Upper lobe of left lung (tissue), 4 donors: ENCODE measurements around the gene ZNF892.

Experiments
- POLR2A ChIP-seq, 4 donors: fragments of 450-650 bp; IDR thresholded peaks; one replicate each; pipeline ENCODE4 v1.5.1; 2016 to 2017; ENCODE audit warnings: antibody characterized with exemption in 4 of 4, mild to moderate bottlenecking in 2 of 4
- TF ChIP-seq, protein P1 (sequence below), 6 experiments: fragments of 450-650 bp in 4 of 6; fragments of 200-600 bp in 2 of 6; sonication (generic) in 2 of 6; IDR thresholded peaks; one replicate each; pipeline ENCODE4 v1.5.1; 2016 to 2019; ENCODE audit warnings: antibody characterized with exemption in 6 of 6

DNA sequence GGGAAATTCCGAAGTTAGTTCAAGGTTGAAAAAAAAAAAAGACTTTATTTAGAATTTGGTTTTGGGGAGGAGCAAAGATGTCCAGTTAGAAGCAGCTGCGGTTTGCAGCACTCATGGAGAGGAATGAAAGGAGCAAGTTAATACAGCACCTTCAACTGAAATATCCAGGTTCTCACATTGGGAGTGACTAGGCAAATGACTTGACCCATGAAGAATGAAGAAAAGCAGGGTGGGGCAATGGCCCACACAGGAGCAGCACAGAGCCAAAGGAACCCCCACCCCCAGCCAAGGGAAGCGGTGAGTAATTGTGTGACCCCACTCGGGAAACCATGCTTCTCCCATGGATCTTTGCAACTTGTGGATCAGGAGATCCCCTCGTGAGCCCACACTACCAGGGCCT lies 32.8 kb downstream of the ZNF892 start:
- TF ChIP-seq, protein P1, sequence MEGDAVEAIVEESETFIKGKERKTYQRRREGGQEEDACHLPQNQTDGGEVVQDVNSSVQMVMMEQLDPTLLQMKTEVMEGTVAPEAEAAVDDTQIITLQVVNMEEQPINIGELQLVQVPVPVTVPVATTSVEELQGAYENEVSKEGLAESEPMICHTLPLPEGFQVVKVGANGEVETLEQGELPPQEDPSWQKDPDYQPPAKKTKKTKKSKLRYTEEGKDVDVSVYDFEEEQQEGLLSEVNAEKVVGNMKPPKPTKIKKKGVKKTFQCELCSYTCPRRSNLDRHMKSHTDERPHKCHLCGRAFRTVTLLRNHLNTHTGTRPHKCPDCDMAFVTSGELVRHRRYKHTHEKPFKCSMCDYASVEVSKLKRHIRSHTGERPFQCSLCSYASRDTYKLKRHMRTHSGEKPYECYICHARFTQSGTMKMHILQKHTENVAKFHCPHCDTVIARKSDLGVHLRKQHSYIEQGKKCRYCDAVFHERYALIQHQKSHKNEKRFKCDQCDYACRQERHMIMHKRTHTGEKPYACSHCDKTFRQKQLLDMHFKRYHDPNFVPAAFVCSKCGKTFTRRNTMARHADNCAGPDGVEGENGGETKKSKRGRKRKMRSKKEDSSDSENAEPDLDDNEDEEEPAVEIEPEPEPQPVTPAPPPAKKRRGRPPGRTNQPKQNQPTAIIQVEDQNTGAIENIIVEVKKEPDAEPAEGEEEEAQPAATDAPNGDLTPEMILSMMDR (IDR thresholded peaks at IDR 0.05), result no peak
- TF ChIP-seq POLR2A (IDR thresholded peaks at IDR 0.05), result no peak
